CD1c-positive myeloid dendritic cell (primary cell): Measurements from ENCODE around the gene RPL10.
A peak's percentile ranks its signal among the peaks of the same experiment; 100 is the strongest.
"Not testable (repeated sequence)": the region's sequence is repeated elsewhere in the genome, so short reads cannot be mapped to it uniquely, and the experiment has no call there.

ENCODE experiments used
- DNase-seq: peaks from one replicate; pipeline ENCODE4 v3.0.0-alpha.2; 2016; ENCODE audit errors: extremely low spot score

RPL10 gene

GRCh38 chrX:154378059-154378798, 19.9 kb upstream of the RPL10 start:
- DNase-seq, result peak; percentile 49

GRCh38 chrX:154378799-154379568, 19.2 kb upstream of the RPL10 start, which contains the start of gene EMD:
Gene EMD, plus strand, starts transcription at chrX:154379295. Its CDS starts 190 bp downstream, at chrX:154379485.
- DNase-seq, result peak; percentile 97

GRCh38 chrX:154379569-154379951, 18.6 kb upstream of the RPL10 start:
- DNase-seq, result no peak

GRCh38 chrX:154380153-154380552, 18.0 kb upstream of the RPL10 start:
- no peak for DNase-seq

GRCh38 chrX:154380787-154381186, 17.4 kb upstream of the RPL10 start:
- no peak for DNase-seq

GRCh38 chrX:154381271-154381670, 16.9 kb upstream of the RPL10 start:
- no peak for DNase-seq

GRCh38 chrX:154382483-154383069, 15.6 kb upstream of the RPL10 start:
- no peak for DNase-seq

GRCh38 chrX:154383359-154384283, 14.6 kb upstream of the RPL10 start:
- no peak for DNase-seq

GRCh38 chrX:154384284-154384892, 13.8 kb upstream of the RPL10 start:
- no peak for DNase-seq

- DNase-seq, result not testable (repeated sequence)
Observed at GRCh38 chrX:154388094-154388493, 10.1 kb upstream of the RPL10 start.

GRCh38 chrX:154388649-154389048, 9.5 kb upstream of the RPL10 start:
- DNase-seq, result not testable (repeated sequence)

GRCh38 chrX:154389812-154390747, 8.1 kb upstream of the RPL10 start:
- not testable (repeated sequence) for DNase-seq

GRCh38 chrX:154396363-154396762, 1.8 kb upstream of the RPL10 start:
- not testable (repeated sequence) for DNase-seq

GRCh38 chrX:154396973-154397887, 947 bp upstream of the RPL10 start:
- peak; percentile 64 for DNase-seq

- DNase-seq, result peak; percentile 85
Observed at GRCh38 chrX:154398668-154399526, 720 bp downstream of the RPL10 start.

- DNase-seq, result no peak
Observed at GRCh38 chrX:154399527-154400368, 1.6 kb downstream of the RPL10 start.

- DNase-seq, result not testable (repeated sequence)
Observed at GRCh38 chrX:154400369-154400817, 2.2 kb downstream of the RPL10 start.
